HL-60 (cell line): ENCODE results near the gene NAP1L4.

ENCODE experiments used
- CTCF ChIP-seq: IDR thresholded peaks from one replicate; pipeline ENCODE4 v1.5.1; 2011; ENCODE audit warnings: low read length, control low read depth, inconsistent platforms; ENCODE audit not compliant: insufficient read depth
- GABPA ChIP-seq: IDR thresholded peaks from 2 replicates; pipeline ENCODE4 v1.6.1; 2012; ENCODE audit warnings: low read depth
- POLR2AphosphoS5 ChIP-seq: IDR thresholded peaks from 2 replicates; pipeline ENCODE4 v1.6.1; 2012; ENCODE audit warnings: low read depth
- REST ChIP-seq: IDR thresholded peaks from 2 replicates; pipeline ENCODE4 v1.6.1; 2012; ENCODE audit warnings: low read depth; ENCODE audit not compliant: insufficient replicate concordance

- TF ChIP-seq CTCF = no peak
- TF ChIP-seq REST = no peak
- no peak for TF ChIP-seq POLR2AphosphoS5
- TF ChIP-seq GABPA = no peak
Observed at GRCh38 chr11:3028813-3029212, 36.7 kb upstream of the NAP1L4 start.
